Right atrium auricular region (tissue), 2 donors: Measurements from ENCODE around the gene CCDC82. TPM values are rescaled to one million over a fixed set of nuclear protein-coding genes. Genes with fewer than 3 reads are reported as not detected.

ENCODE experiments used
- DNase-seq: peaks from one replicate; pipeline ENCODE4 v3.0.0-alpha.2; 2019; ENCODE audit warnings: low spot score
- H3K27ac ChIP-seq, 2 donors: fragments of 200-600 bp; sonication (generic); 1 replicate in 1 of 2; 2 replicates in 1 of 2; pipeline ENCODE4 v1.5.1; 2016 to 2019
- H3K27me3 ChIP-seq, 2 donors: fragments of 200-600 bp; sonication (generic); one replicate each; pipeline versions ENCODE4 v1.5.1 to v1.6.0; 2017 to 2019
- H3K36me3 ChIP-seq: fragments of 200-600 bp; sonication (generic); one replicate; pipeline ENCODE4 v1.5.1; 2016
- H3K4me1 ChIP-seq, 2 donors: fragments of 200-600 bp; sonication (generic); one replicate each; pipeline versions ENCODE4 v1.5.1 to v1.6.0; 2017 to 2019
- H3K4me3 ChIP-seq, 2 donors: fragments of 200-600 bp; sonication (generic); 1 replicate in 1 of 2; 2 replicates in 1 of 2; pipeline ENCODE4 v1.5.1; 2017 to 2019; ENCODE audit warnings: mild to moderate bottlenecking in 1 of 2, moderate library complexity in 1 of 2
- H3K9me3 ChIP-seq, 2 donors: fragments of 200-600 bp; sonication (generic); one replicate each; pipeline ENCODE4 v1.5.1; 2019
- CTCF ChIP-seq, 2 donors: fragments of 200-600 bp; sonication (generic); IDR thresholded peaks; one replicate each; pipeline ENCODE4 v1.5.1; 2019; ENCODE audit warnings: antibody characterized with exemption in 2 of 2
- total RNA-seq, 2 donors: library from RNA; depleted of rRNA; stranded (reverse); fragments of >200 nt; gene quantifications; one replicate each; pipeline ENCODE4 v1.1.0, GENCODE V29; 2016

The CCDC82 gene
- total RNA-seq, 2 donors from 2014 or later = 9.6 to 11.9 TPM

- H3K4me3 ChIP-seq = no peak overlapping the region
- no peaks in the 10 kb centered on the region for H3K36me3 ChIP-seq
- no peaks in the 10 kb centered on the region for H3K27me3 ChIP-seq
- no peaks in the 10 kb centered on the region for H3K4me1 ChIP-seq
- no peak overlapping the region for H3K27ac ChIP-seq
- no peaks in the 10 kb centered on the region for H3K9me3 ChIP-seq
- DNase-seq = no peak
- TF ChIP-seq CTCF (IDR thresholded peaks at IDR 0.05) = no peak
Measured at GRCh38 chr11:96400697-96401096, 11.0 kb upstream of the CCDC82 start.

- Histone ChIP-seq H3K27me3 (no peaks in the 10 kb centered on the region), H3K9me3 (no peaks in the 10 kb centered on the region), H3K27ac (no peak overlapping the region), H3K4me3 (no peak overlapping the region), H3K36me3 (no peaks in the 10 kb centered on the region), H3K4me1 (no peaks in the 10 kb centered on the region)
- no peak for TF ChIP-seq CTCF (IDR thresholded peaks at IDR 0.05)
- DNase-seq = no peak
Measured at GRCh38 chr11:96397863-96398262, 8.2 kb upstream of the CCDC82 start.

- TF ChIP-seq CTCF (IDR thresholded peaks at IDR 0.05) = no peak
- H3K9me3 ChIP-seq = no peaks in the 10 kb centered on the region
- H3K27me3 ChIP-seq = no peaks in the 10 kb centered on the region
- no peak overlapping the region for H3K4me3 ChIP-seq
- DNase-seq = no peak
- H3K4me1 ChIP-seq = no peaks in the 10 kb centered on the region
- no peaks in the 10 kb centered on the region for H3K36me3 ChIP-seq
- no peak overlapping the region for H3K27ac ChIP-seq
Measured at GRCh38 chr11:96396637-96397036, 6.9 kb upstream of the CCDC82 start.

GRCh38 chr11:96394773-96395172, 5.1 kb upstream of the CCDC82 start:
- Histone ChIP-seq H3K4me3 (no peak overlapping the region), H3K27me3 (no peaks in the 10 kb centered on the region), H3K9me3 (no peaks in the 10 kb centered on the region), H3K4me1 (peaks cover 0 to 8% of the 10 kb centered on the region in 2 donors), H3K36me3 (no peaks in the 10 kb centered on the region), H3K27ac (no peak overlapping the region)
- no peak for DNase-seq
- no peak for TF ChIP-seq CTCF (IDR thresholded peaks at IDR 0.05)

- Histone ChIP-seq H3K27ac (no peak overlapping the region), H3K4me1 (peaks cover 0 to 11% of the 10 kb centered on the region in 2 donors), H3K36me3 (no peaks in the 10 kb centered on the region), H3K27me3 (no peaks in the 10 kb centered on the region), H3K4me3 (no peak overlapping the region), H3K9me3 (no peaks in the 10 kb centered on the region)
- TF ChIP-seq CTCF (IDR thresholded peaks at IDR 0.05) = peak; percentile 64 to 78
- no peak for DNase-seq
Measured at GRCh38 chr11:96393753-96394348, 4.1 kb upstream of the CCDC82 start.

- peaks cover 0 to 19% of the 10 kb centered on the region in 2 donors for H3K4me1 ChIP-seq
- no peak overlapping the region for H3K4me3 ChIP-seq
- TF ChIP-seq CTCF (IDR thresholded peaks at IDR 0.05) = no peak
- H3K27ac ChIP-seq = no peak overlapping the region
- DNase-seq = no peak
- no peaks in the 10 kb centered on the region for H3K27me3 ChIP-seq
- H3K36me3 ChIP-seq = no peaks in the 10 kb centered on the region
- H3K9me3 ChIP-seq = no peaks in the 10 kb centered on the region
Measured at GRCh38 chr11:96391698-96392307, 2.1 kb upstream of the CCDC82 start.
